IMR-90 (cell line): ENCODE measurements around the gene PTPRG. TPM values are rescaled to one million over a fixed set of nuclear protein-coding genes. Genes with fewer than 3 reads are reported as not detected.

Source experiments
- ATAC-seq: fragments of 200-7000 bp; cut with Tn5 transposase; 2 replicates; pipeline ENCODE4 v1.9.1; 2020; ENCODE audit warnings: low read depth, mild to moderate bottlenecking, moderate library complexity
- BruUV-seq: library from RNA; stranded (reverse); fragments of 400-500 nt; replicated peaks from 2 replicates; lab custom pipeline; 2021; lab: Mats Ljungman, UMichigan
- CTCF ChIA-PET: fragments of 300-600 bp; formaldehyde crosslinking; extraction: SDS; loops from one replicate; lab custom pipeline; 2021; ENCODE audit warnings: antibody characterized with exemption; lab: Yijun Ruan, JAX
- POLR2A ChIA-PET: fragments of 300-600 bp; sonication (Branson Sonifier 250); formaldehyde crosslinking; loops from one replicate; lab custom pipeline; 2022; ENCODE audit warnings: antibody characterized with exemption; ENCODE audit not compliant: unreplicated experiment; lab: Charles Lee
- DNase-seq: peaks from one replicate; pipeline ENCODE4 v3.0.0; 2013
- H2AFZ ChIP-seq: replicated peaks from 2 replicates; pipeline ENCODE3; 2013; ENCODE audit warnings: low read length, mild to moderate bottlenecking; ENCODE audit not compliant: poor library complexity
- H2AK5ac ChIP-seq: 2 replicates; pipeline ENCODE4 v1.6.1; 2013; ENCODE audit warnings: low read depth, low read length, inconsistent platforms
- H2AK9ac ChIP-seq: replicated peaks from 2 replicates; pipeline ENCODE3; 2013; ENCODE audit warnings: mild to moderate bottlenecking, low read depth, low read length, moderate library complexity; ENCODE audit not compliant: poor library complexity
- H2BK120ac ChIP-seq: 2 replicates; pipeline ENCODE4 v1.6.1; 2013; ENCODE audit warnings: low read depth, low read length, inconsistent platforms
- H2BK15ac ChIP-seq: 3 replicates; pipeline ENCODE4 v1.6.1; 2013; ENCODE audit warnings: low read depth, low read length, inconsistent platforms
- H2BK20ac ChIP-seq: 2 replicates; pipeline ENCODE4 v1.6.1; 2013; ENCODE audit warnings: low read depth, mild to moderate bottlenecking, inconsistent platforms, low read length, moderate library complexity
- H2BK5ac ChIP-seq: 2 replicates; pipeline ENCODE4 v1.6.1; 2013; ENCODE audit warnings: mild to moderate bottlenecking, low read depth, low read length, inconsistent platforms; ENCODE audit not compliant: poor library complexity, severe bottlenecking
- H3K14ac ChIP-seq: replicated peaks from 2 replicates; pipeline ENCODE4 v1.6.1; 2013; ENCODE audit warnings: low read depth, low read length, inconsistent platforms
- H3K18ac ChIP-seq: 2 replicates; pipeline ENCODE4 v1.6.1; 2013; ENCODE audit warnings: low read depth, low read length, control low read depth
- H3K23ac ChIP-seq: 2 replicates; pipeline ENCODE4 v1.6.1; 2013; ENCODE audit warnings: low read depth, low read length, inconsistent platforms
- H3K27ac ChIP-seq: 2 replicates; pipeline ENCODE4 v1.5.1; 2013; ENCODE audit warnings: mild to moderate bottlenecking, control low read depth, low read length; ENCODE audit not compliant: insufficient read depth
- H3K27me3 ChIP-seq: 2 replicates; pipeline ENCODE4 v1.6.1; 2013; ENCODE audit warnings: low read length; ENCODE audit not compliant: control insufficient read depth, insufficient read depth
- H3K36me3 ChIP-seq: 2 replicates; pipeline ENCODE4 v1.6.1; 2013; ENCODE audit warnings: low read length, mixed read lengths; ENCODE audit not compliant: control insufficient read depth, insufficient read depth
- H3K4ac ChIP-seq: 2 replicates; pipeline ENCODE4 v1.6.1; 2013; ENCODE audit warnings: low read depth, low read length, inconsistent platforms
- H3K4me1 ChIP-seq: 2 replicates; pipeline ENCODE4 v1.6.1; 2013; ENCODE audit warnings: low read length, mixed read lengths; ENCODE audit not compliant: control insufficient read depth, insufficient read depth
- H3K4me2 ChIP-seq: 2 replicates; pipeline ENCODE4 v1.6.1; 2013; ENCODE audit warnings: low read depth, mild to moderate bottlenecking, control low read depth, low read length, moderate library complexity
- H3K4me3 ChIP-seq: 2 replicates; pipeline ENCODE4 v1.5.1; 2013; ENCODE audit warnings: low read depth, mild to moderate bottlenecking, control low read depth, low read length, moderate library complexity; ENCODE audit not compliant: insufficient read depth
- H3K56ac ChIP-seq: 2 replicates; pipeline ENCODE4 v1.6.1; 2013; ENCODE audit warnings: low read length, inconsistent platforms; ENCODE audit not compliant: insufficient read depth; ENCODE audit errors: extremely low read depth
- H3K79me1 ChIP-seq, 2 experiments: 2 replicates each; pipeline ENCODE4 v1.6.1; 2013; ENCODE audit warnings: low read length in 2 of 2, inconsistent platforms in 1 of 2, low read depth in 1 of 2
- H3K9ac ChIP-seq: 2 replicates; pipeline ENCODE4 v1.6.1; 2013; ENCODE audit warnings: low read depth, low read length, control low read depth
- H3K9me1 ChIP-seq: 2 replicates; pipeline ENCODE4 v1.6.1; 2013; ENCODE audit warnings: low read length, inconsistent platforms; ENCODE audit not compliant: insufficient read depth
- H3K9me3 ChIP-seq: 2 replicates; pipeline ENCODE4 v1.6.1; 2013; ENCODE audit warnings: low read length; ENCODE audit not compliant: control insufficient read depth, insufficient read depth
- H4K20me1 ChIP-seq: 2 replicates; pipeline ENCODE4 v1.6.1; 2013; ENCODE audit warnings: low read length, inconsistent platforms; ENCODE audit not compliant: insufficient read depth
- H4K5ac ChIP-seq: 2 replicates; pipeline ENCODE4 v1.6.1; 2013; ENCODE audit warnings: mild to moderate bottlenecking, low read depth, low read length, control low read depth
- H4K8ac ChIP-seq, 2 experiments: 2 replicates each; pipeline ENCODE4 v1.6.1; 2013; ENCODE audit warnings: low read depth in 2 of 2, low read length in 2 of 2, control low read depth in 1 of 2, inconsistent platforms in 1 of 2
- H4K91ac ChIP-seq: 2 replicates; pipeline ENCODE4 v1.6.1; 2013; ENCODE audit warnings: low read depth, low read length, inconsistent platforms; ENCODE audit not compliant: insufficient read depth
- BHLHE40 ChIP-seq: fragments of 150-350 bp; IDR thresholded peaks from 2 replicates; pipeline ENCODE4 v1.6.1; 2016; ENCODE audit warnings: mild to moderate bottlenecking, low read depth, low read length
- CEBPB ChIP-seq: IDR thresholded peaks from 2 replicates; pipeline ENCODE4 v1.6.1; 2012; ENCODE audit warnings: low read depth, low read length, improper control_type of control experiment
- CHD1 ChIP-seq: IDR thresholded peaks from 2 replicates; pipeline ENCODE4 v1.6.1; 2012; ENCODE audit warnings: low read depth, low read length, improper control_type of control experiment
- ELK1 ChIP-seq: fragments of 150-350 bp; IDR thresholded peaks from 2 replicates; pipeline ENCODE4 v1.6.1; 2016; ENCODE audit warnings: low read depth, mild to moderate bottlenecking, low read length, moderate library complexity, borderline replicate concordance
- FOS ChIP-seq: fragments of 150-350 bp; IDR thresholded peaks from 2 replicates; pipeline ENCODE4 v1.6.1; 2016; ENCODE audit warnings: low read depth, low read length
- MAFK ChIP-seq: IDR thresholded peaks from 2 replicates; pipeline ENCODE4 v1.6.1; 2012; ENCODE audit warnings: low read depth, low read length, improper control_type of control experiment
- MAZ ChIP-seq: IDR thresholded peaks from 2 replicates; pipeline ENCODE4 v1.6.1; 2012; ENCODE audit warnings: low read depth, mild to moderate bottlenecking, low read length, improper control_type of control experiment, moderate library complexity, borderline replicate concordance
- MXI1 ChIP-seq: IDR thresholded peaks from 2 replicates; pipeline ENCODE4 v1.6.1; 2012; ENCODE audit warnings: low read depth, mild to moderate bottlenecking, low read length, moderate library complexity, borderline replicate concordance
- NFE2L2 ChIP-seq: fragments of 150-350 bp; IDR thresholded peaks from 2 replicates; pipeline ENCODE4 v1.6.1; 2016; ENCODE audit warnings: low read depth, mild to moderate bottlenecking, low read length
- RAD21 ChIP-seq: IDR thresholded peaks from 2 replicates; pipeline ENCODE4 v1.6.1; 2012; ENCODE audit warnings: low read length, improper control_type of control experiment
- RCOR1 ChIP-seq: IDR thresholded peaks from 2 replicates; pipeline ENCODE4 v1.6.1; 2012; ENCODE audit warnings: mild to moderate bottlenecking, low read length, improper control_type of control experiment; ENCODE audit not compliant: insufficient replicate concordance
- WGBS, 2 experiments: methylation state at CpG; one replicate each; pipeline versions ENCODE4 v1.1.5 to v1.1.7; 2013; ENCODE audit warnings: missing lambda C conversion rate in 2 of 2; ENCODE audit not compliant: insufficient read length in 1 of 2; ENCODE audit errors: extremely low coverage in 2 of 2; 5-methylcytosine and 5-hydroxymethylcytosine counted together
- dilution Hi-C: fragments of 300-500 bp; cut with HindIII; formaldehyde crosslinking; loops from one replicate; pipeline ENCODE4 v1.14.3; 2018; ENCODE audit warnings: low sequenced_read_pairs; ENCODE audit not compliant: unreplicated experiment
- in situ Hi-C: fragments of 300-500 bp; cut with MboI; formaldehyde crosslinking; loops from 3 replicates; pipeline ENCODE4 v1.14.3; 2019; ENCODE audit warnings: low sequenced_read_pairs, inconsistent platforms, mixed read lengths
- intact Hi-C: fragments of 100-400 bp; cut with micrococcal nuclease; formaldehyde crosslinking; loops from 2 replicates; pipeline ENCODE4 v1.10.0; 2022
- polyA plus RNA-seq, 3 experiments: library from polyadenylated mRNA; depleted of rRNA; stranded (reverse); fragments of >200 nt; gene quantifications; 2 replicates each; pipeline ENCODE4 v1.2.3, GENCODE V29; 2012; ENCODE audit warnings: low replicate concordance in 1 of 3
- total RNA-seq: library from RNA; depleted of rRNA; stranded (reverse); fragments of >200 nt; gene quantifications from 2 replicates; pipeline ENCODE4 v1.2.3, GENCODE V29; 2012

Gene PTPRG
- total and polyA plus RNA-seq, 2 of the 4 experiments (the other 2 are of a cell fraction): 7.7 to 31.0 TPM

GRCh38 chr3:61821823-61822251, 260.5 kb downstream of the PTPRG start (continued):
- TF ChIP-seq MAFK (no peak), CEBPB (no peak), CHD1 (no peak)

DNA sequence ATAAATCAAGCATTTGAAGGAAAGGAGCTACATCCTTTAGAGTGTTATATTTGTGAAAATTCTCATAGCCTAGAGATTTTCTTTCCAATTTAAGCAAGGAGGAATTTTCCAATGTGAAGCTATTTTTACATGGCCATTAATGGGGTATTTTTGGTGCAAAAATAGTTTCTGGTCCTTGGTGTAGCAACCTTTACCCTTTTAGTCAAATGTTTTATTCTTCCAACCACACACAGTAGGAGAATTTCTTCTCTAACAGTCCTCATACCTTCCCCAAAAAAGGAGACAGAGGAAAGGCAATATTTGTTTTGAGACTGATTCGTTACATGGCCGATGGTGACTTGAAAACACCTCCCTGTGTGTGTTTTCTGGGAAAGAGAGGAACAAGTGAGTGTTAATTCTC, 261.2 kb downstream of the PTPRG start:
- H3K4me3 ChIP-seq: no peak overlapping the region
- in situ Hi-C loops: no loop called here
- H2BK120ac ChIP-seq: no peak overlapping the region
- DNase-seq (no peak), ATAC-seq (no peak)
- H3K4me1 ChIP-seq: peaks cover 3% of the 10 kb centered on the region; the same call in 1 of the 2 replicates
- H3K36me3 ChIP-seq: no peaks in the 10 kb centered on the region
- no peak overlapping the region for H3K9ac ChIP-seq
- H3K56ac ChIP-seq: no peak overlapping the region
- dilution Hi-C loops: no loop called here
- no peak overlapping the region for H3K14ac ChIP-seq
- no peak overlapping the region for H2BK5ac ChIP-seq
- H2BK15ac ChIP-seq: no peak overlapping the region
- no peak overlapping the region for H3K4ac ChIP-seq
- H3K79me1 ChIP-seq: peaks cover 19 to 32% of the 10 kb centered on the region in 2 experiments
- TF ChIP-seq FOS (no peak), MXI1 (no peak), NFE2L2 (no peak), BHLHE40 (no peak), MAZ (no peak), RAD21 (no peak), ELK1 (no peak), RCOR1 (no peak)
- H3K23ac ChIP-seq: no peak overlapping the region
- intact Hi-C loops: no loop called here
- H3K18ac ChIP-seq: no peak overlapping the region
- no CpG with 5 or more reads among the region's 2 CpGs for WGBS, 2 experiments
- no peak overlapping the region for H4K8ac ChIP-seq
- H4K5ac ChIP-seq: no peak overlapping the region
- peaks cover 5% of the 10 kb centered on the region for H3K9me1 ChIP-seq
- CTCF ChIA-PET: no interaction called here
- no peak overlapping the region for H4K91ac ChIP-seq
- no peaks in the 10 kb centered on the region for H3K27me3 ChIP-seq
- no peak overlapping the region for H3K27ac ChIP-seq
- no peak overlapping the region for H2BK20ac ChIP-seq
- H3K4me2 ChIP-seq: no peak overlapping the region
- H2AFZ ChIP-seq: no peak overlapping the region
- POLR2A ChIA-PET: no interaction called here
- 0 out of 2 replicates have a peak, but pooled peaks cover under 1% of the 10 kb centered on the region for H4K20me1 ChIP-seq
- BruUV-seq: no TSS peak
- H2AK5ac ChIP-seq: no peak overlapping the region
- no peak overlapping the region for H2AK9ac ChIP-seq
- no peaks in the 10 kb centered on the region for H3K9me3 ChIP-seq
